CD4-positive, alpha-beta T cell treated with Interleukin-17A for 4 hours (primary cell): ENCODE measurements around the gene RPL38.

Experiments used
- DNase-seq: peaks from one replicate; pipeline ENCODE4 v3.0.0-alpha.2; 2020; ENCODE audit warnings: mixed read lengths

RPL38 gene

DNA sequence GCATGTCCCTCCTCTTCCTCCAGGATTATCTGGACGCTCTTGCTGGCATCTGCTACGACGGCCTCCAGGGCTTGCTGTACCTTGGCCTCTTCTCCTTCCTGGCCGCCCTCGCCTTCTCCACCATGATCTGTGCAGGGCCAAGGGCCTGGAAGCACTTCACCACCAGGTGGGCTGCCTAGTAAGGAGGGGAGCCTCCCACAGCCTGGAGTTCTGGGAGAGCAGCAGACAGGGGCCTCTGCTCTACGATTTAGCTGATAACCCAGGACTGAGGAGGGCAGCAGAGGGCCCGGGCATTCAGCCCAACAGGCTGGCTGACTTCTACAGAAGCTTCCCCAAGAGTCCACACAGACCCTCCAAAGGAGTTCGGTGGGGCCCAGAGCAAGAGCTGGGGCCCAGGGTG, 48.7 kb downstream of the RPL38 start:
- no peak for DNase-seq

DNA sequence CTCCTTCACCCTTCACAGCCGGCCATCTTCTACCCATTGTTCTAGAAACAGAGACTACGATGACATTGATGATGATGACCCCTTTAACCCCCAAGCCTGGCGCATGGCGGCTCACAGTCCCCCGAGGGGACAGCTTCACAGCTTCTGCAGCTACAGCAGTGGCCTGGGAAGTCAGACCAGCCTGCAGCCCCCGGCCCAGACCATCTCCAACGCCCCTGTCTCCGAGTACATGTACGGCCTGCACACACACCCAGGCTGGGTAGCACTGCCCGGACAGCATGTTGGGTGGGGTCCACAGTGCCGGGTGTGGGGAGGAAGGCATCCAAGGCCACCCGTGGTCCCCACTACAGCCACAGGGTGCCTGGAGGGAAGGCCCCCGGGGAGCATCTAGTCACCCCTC, 49.6 kb downstream of the RPL38 start:
- DNase-seq, result no peak

DNA sequence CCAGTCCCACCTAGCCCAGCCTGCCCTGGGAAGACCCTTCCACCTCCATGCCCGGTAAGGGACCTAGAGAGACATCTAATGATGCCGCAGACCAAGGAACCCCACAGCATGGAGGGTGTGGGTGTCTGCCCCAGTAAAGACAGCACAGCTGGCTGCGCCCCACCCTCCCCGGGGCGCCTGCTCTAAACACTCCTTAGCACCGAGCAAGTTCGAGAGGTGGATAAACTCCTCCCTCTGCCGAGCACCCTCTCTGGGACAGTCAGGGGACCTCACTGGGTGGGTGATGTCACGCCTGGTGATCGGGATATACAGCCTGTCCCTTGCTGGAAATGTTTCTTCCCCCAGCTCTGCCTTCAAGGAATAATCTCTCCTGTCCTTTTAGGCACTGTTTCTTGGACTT, 53.8 kb downstream of the RPL38 start:
- DNase-seq, result no peak

DNA sequence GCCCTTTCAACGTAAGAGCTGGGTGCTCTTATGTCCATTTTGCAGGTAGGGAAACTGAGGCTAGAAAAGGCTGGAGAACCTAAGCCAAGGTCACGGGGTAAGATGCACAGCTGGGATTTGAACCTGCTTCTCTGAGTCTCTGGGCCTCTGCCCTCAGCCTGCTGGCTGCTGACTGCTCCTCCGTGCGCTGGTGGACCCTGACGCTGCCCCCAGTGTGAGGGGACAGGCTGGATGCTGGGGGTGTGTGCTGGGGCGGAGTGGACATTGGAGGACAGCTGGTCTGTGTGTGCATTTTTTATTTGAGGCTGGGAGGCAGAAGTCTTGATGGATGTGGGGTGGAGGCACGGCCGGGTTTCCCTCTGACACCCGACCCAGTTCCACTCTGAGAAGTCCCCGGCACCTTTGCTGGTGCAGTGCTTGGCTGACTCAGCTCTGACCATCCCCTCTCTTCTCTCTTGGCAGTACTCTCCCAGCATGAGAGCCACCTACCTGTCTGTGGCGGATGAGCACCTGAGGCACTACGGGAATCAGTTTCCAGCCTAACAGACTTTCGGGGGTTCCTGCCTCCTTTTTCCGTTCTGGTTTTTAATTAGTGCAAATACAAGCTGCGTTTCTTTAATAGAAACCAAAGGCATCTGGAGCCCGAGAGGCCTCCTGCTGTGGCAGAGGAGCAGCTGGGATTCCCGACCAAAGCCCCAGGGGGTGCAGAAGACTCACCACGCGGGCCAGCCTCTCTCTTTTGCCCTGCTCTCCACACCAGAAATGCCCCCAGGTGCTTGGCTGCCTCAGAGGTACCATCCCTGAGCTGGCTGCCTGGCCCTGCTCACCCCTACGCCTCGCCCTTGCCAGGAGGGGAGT, 56.4 kb downstream of the RPL38 start:
- no peak for DNase-seq
